ENCODE data around the gene NCOA3.

Gene NCOA3

GRCh38 chr20:47557218-47557617, 55.5 kb downstream of the NCOA3 start:
- DNase-seq (ENCODE audit: low read depth in 1 of 2, low spot score in 1 of 2), result no peak
- in situ Hi-C loops (cut with HindIII; ENCODE audit: low pct_unique_long_range_greater_than_20kb, low sequenced_read_pairs), result no loop called here
- no peak for TF ChIP-seq JUND (IDR thresholded peaks at IDR 0.05; ENCODE audit: low read depth)

- TF ChIP-seq JUND (IDR thresholded peaks at IDR 0.05; ENCODE audit: low read depth), result no peak
- no peak for DNase-seq (ENCODE audit: low read depth in 1 of 2, low spot score in 1 of 2)
- in situ Hi-C loops (cut with HindIII; ENCODE audit: low pct_unique_long_range_greater_than_20kb, low sequenced_read_pairs), result no loop called here
These were observed 56.1 kb downstream of the NCOA3 start for GRCh38 chr20:47557791-47558190.

GRCh38 chr20:47558295-47559066, 56.8 kb downstream of the NCOA3 start:
- no peak for TF ChIP-seq JUND (IDR thresholded peaks at IDR 0.05; ENCODE audit: low read depth)
- in situ Hi-C loops (cut with HindIII; ENCODE audit: low pct_unique_long_range_greater_than_20kb, low sequenced_read_pairs), result no loop called here

GRCh38 chr20:47559141-47559540, 57.5 kb downstream of the NCOA3 start:
- no peak for DNase-seq (ENCODE audit: low read depth in 1 of 2, low spot score in 1 of 2)
- in situ Hi-C loops (cut with HindIII; ENCODE audit: low pct_unique_long_range_greater_than_20kb, low sequenced_read_pairs), result no loop called here
- TF ChIP-seq JUND (IDR thresholded peaks at IDR 0.05; ENCODE audit: low read depth), result no peak

More at GRCh38 chr20:47558295-47559066, 56.8 kb downstream of the NCOA3 start:
- no peak for DNase-seq (ENCODE audit: low read depth in 1 of 2, low spot score in 1 of 2)

- TF ChIP-seq JUND (IDR thresholded peaks at IDR 0.05; ENCODE audit: low read depth), result no peak
- in situ Hi-C loops (cut with HindIII; ENCODE audit: low pct_unique_long_range_greater_than_20kb, low sequenced_read_pairs), result no loop called here
- DNase-seq (ENCODE audit: low read depth in 1 of 2, low spot score in 1 of 2), result no peak
These were observed 59.5 kb downstream of the NCOA3 start for GRCh38 chr20:47561180-47561579.

- TF ChIP-seq JUND (IDR thresholded peaks at IDR 0.05; ENCODE audit: low read depth), result no peak
- no peak for DNase-seq (ENCODE audit: low read depth in 1 of 2, low spot score in 1 of 2)
- in situ Hi-C loops (cut with HindIII; ENCODE audit: low pct_unique_long_range_greater_than_20kb, low sequenced_read_pairs), result no loop called here
These were observed 60.2 kb downstream of the NCOA3 start for GRCh38 chr20:47561603-47562583.

GRCh38 chr20:47566269-47566668, 64.6 kb downstream of the NCOA3 start:
- no peak for DNase-seq (ENCODE audit: low read depth in 1 of 2, low spot score in 1 of 2)
- in situ Hi-C loops (cut with HindIII; ENCODE audit: low pct_unique_long_range_greater_than_20kb, low sequenced_read_pairs), result no loop called here
- no peak for TF ChIP-seq JUND (IDR thresholded peaks at IDR 0.05; ENCODE audit: low read depth)

GRCh38 chr20:47568019-47568418, 66.3 kb downstream of the NCOA3 start:
- DNase-seq (ENCODE audit: low read depth in 1 of 2, low spot score in 1 of 2), result peak; percentile 37 to 78
- in situ Hi-C loops (cut with HindIII; ENCODE audit: low pct_unique_long_range_greater_than_20kb, low sequenced_read_pairs), result no loop called here
- no peak for TF ChIP-seq JUND (IDR thresholded peaks at IDR 0.05; ENCODE audit: low read depth)

GRCh38 chr20:47568837-47569410, 67.2 kb downstream of the NCOA3 start:
- no peak for TF ChIP-seq JUND (IDR thresholded peaks at IDR 0.05; ENCODE audit: low read depth)
- in situ Hi-C loops (cut with HindIII; ENCODE audit: low pct_unique_long_range_greater_than_20kb, low sequenced_read_pairs), result no loop called here
- DNase-seq (ENCODE audit: low read depth in 1 of 2, low spot score in 1 of 2), result no peak

GRCh38 chr20:47571426-47571825, 69.7 kb downstream of the NCOA3 start:
- in situ Hi-C loops (cut with HindIII; ENCODE audit: low pct_unique_long_range_greater_than_20kb, low sequenced_read_pairs), result no loop called here
- no peak for DNase-seq (ENCODE audit: low read depth in 1 of 2, low spot score in 1 of 2)

GRCh38 chr20:47572105-47572729, 70.5 kb downstream of the NCOA3 start:
- in situ Hi-C loops (cut with HindIII; ENCODE audit: low pct_unique_long_range_greater_than_20kb, low sequenced_read_pairs), result no loop called here
- no peak for DNase-seq (ENCODE audit: low read depth in 1 of 2, low spot score in 1 of 2)
- no peak for TF ChIP-seq JUND (IDR thresholded peaks at IDR 0.05; ENCODE audit: low read depth)

More at GRCh38 chr20:47571426-47571825, 69.7 kb downstream of the NCOA3 start:
- TF ChIP-seq JUND (IDR thresholded peaks at IDR 0.05; ENCODE audit: low read depth), result no peak

GRCh38 chr20:47573559-47573958, 71.9 kb downstream of the NCOA3 start:
- no peak for DNase-seq (ENCODE audit: low read depth in 1 of 2, low spot score in 1 of 2)
- no peak for TF ChIP-seq JUND (IDR thresholded peaks at IDR 0.05; ENCODE audit: low read depth)

More at GRCh38 chr20:47573559-47573958, 71.9 kb downstream of the NCOA3 start:
- in situ Hi-C loops (cut with HindIII; ENCODE audit: low pct_unique_long_range_greater_than_20kb, low sequenced_read_pairs), result no loop called here
